Fibroblast of peridontal ligament (primary cell): Measurements from ENCODE around the gene TRIM73.
"Not testable (repeated sequence)": the region's sequence is repeated elsewhere in the genome, so short reads cannot be mapped to it uniquely, and the experiment has no call there.

Experiments used
- DNase-seq: peaks from one replicate; pipeline ENCODE4 v3.0.0-alpha.2; 2010; ENCODE audit errors: extremely low read depth

TRIM73 gene

DNA sequence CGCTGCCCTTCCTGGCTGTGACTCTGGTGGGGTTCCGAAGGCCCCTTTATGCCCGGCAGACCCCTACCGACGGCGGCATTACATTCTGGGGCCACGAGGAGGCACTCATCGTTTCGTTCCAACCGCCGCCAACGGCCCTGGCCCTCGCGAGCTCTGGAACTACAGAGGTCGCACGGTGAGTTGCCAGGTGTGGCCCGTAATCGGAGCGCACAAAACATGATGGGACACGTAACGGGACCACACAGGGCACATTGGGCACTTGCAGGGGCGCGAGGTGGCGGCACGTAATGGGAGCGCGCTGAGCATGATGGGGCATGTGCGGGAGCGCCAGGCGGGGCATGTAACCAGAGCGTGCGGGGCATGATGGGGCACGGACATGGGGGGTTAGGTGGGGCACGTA, at the start of gene TRIM73:
Gene TRIM73, plus strand, starts transcription at position 301 of the 400 bp plus-strand sequence. CDS start 3,305 bp downstream, outside the sequence.
- DNase-seq, result not testable (repeated sequence)

DNA sequence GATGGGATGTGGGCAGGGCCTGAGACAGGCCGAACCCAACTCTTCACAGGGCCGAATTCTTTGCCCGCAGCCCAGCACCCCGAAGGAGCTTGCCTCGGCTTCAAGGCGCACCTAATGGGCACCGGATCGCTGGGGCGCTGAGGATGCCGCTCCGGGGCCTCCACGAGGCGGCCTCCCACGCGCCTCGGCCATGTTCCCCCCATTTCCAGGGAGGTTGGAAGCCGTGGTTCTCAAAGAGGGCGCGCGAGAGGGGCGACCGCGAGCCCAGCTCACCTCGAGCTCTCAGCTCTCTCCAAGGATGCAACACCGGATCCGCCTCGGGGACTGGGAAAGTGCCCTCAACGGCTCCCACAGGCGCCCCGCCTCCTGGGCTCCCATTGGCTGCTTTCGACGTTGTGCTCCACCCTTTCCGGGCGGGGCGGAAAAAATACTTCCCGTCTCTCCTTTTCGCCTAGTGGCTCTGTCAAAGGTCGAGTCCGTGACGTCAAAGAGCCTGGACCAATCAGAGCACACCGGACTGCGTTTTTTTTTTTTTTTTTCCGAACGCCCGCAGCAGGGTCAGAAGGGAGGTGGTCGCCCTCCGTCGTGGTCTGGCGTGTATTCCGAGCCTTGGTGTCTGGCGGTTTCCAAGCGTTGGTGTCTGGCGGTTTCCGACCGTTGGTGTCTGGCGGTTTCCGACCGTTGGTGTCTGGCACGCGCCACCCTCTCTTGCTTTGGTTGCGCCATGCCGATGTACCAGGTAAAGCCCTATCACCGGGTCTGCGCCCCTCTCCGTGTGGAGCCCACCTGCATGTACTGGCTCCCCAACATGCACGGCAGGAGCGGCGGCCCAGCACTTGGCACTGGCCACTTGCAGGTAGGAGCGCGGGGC, 36.5 kb upstream of the TRIM73 start:
- peak; percentile 36 for DNase-seq

DNA sequence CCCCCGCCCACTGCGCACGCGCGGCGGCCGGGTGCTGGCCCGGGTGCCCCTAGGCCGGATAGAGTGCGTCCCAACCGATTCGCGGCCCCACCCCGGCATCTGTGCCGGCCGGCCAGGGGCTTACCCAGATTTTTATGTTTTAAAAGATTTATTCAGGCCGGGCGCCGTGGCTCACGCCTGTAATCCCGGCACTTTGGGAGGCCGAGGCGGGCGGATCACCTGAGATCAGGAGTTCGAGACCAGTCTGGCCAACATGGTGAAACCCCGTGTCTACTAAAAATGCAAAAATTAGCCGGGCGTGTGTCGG, 35.9 kb upstream of the TRIM73 start:
- DNase-seq, result not testable (repeated sequence)

DNA sequence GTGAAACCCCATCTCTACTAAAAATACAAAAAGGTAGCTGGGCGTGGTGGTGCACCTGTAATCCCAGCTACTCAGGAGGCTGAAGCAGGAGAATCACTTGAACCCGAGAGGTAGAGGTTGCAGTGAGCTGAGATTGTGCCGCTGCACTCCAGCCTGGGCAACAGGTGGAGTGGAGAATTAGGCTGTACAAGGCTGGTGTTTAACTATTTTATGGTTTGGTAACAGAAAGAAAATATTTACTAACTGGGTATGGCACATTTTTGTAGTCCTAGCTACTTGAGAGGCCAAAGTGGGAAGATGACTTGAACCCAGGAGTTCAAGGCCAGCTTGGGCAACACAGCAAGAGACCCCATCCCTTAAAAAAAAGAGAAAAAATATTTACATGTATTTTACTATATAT, 31.4 kb upstream of the TRIM73 start:
- not testable (repeated sequence) for DNase-seq

DNA sequence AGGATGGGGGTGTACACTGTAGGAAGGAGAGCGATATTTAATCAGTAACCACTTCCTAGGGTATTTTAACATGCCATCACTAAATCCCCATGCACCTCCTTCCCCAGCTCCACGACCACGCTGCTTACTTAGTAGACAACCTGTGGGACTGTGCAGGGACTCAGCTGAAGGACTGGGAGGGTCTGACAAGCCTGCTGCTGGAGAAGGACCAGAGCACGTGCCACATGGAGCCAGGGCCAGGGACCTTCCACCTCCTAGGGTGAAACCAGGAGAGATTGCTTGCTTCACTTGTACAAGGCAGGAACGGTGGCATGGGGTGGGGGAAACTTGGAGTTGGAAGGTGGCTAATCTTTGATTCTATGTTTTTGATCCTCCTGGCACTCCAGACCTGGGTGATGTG, 28.8 kb upstream of the TRIM73 start:
- DNase-seq, result not testable (repeated sequence)

DNA sequence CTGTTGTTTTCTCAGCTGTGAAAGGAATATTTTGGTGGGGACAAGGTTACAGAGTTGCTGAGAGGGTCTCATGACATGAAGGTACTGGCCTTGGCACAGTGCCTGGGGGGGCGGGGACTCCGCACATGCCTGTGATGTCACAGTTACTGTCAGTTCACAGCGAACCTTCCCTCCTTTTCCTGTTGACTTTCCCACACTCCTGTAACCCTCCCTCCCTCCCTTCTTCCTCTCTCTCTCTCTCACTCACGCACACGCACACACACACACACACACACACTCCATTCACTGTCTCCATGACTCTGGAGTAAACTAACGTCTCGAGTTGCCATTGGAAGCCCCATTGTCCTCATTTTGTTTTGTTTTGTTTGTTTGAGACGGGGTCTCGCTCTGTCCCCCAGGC, 28.1 kb upstream of the TRIM73 start:
- not testable (repeated sequence) for DNase-seq

DNA sequence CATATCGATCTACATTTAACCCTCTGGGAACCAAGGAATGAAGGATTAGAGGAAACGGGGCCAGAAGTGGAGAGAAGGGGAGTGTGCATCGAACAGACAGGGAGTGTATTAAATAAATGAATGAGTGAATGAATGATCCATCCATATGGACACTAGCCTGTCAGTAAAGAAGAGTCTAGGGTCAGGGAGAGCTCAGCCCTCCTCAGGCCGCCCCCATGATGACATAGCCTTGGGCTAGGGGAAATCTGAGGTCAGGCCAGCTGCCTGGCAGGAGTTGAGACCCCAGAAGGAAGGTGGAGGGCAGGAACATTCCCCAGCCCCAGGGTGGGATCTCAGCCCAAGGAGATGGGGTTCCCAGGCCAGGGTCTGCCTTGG, 21.3 kb upstream of the TRIM73 start:
- DNase-seq, result not testable (repeated sequence)

DNA sequence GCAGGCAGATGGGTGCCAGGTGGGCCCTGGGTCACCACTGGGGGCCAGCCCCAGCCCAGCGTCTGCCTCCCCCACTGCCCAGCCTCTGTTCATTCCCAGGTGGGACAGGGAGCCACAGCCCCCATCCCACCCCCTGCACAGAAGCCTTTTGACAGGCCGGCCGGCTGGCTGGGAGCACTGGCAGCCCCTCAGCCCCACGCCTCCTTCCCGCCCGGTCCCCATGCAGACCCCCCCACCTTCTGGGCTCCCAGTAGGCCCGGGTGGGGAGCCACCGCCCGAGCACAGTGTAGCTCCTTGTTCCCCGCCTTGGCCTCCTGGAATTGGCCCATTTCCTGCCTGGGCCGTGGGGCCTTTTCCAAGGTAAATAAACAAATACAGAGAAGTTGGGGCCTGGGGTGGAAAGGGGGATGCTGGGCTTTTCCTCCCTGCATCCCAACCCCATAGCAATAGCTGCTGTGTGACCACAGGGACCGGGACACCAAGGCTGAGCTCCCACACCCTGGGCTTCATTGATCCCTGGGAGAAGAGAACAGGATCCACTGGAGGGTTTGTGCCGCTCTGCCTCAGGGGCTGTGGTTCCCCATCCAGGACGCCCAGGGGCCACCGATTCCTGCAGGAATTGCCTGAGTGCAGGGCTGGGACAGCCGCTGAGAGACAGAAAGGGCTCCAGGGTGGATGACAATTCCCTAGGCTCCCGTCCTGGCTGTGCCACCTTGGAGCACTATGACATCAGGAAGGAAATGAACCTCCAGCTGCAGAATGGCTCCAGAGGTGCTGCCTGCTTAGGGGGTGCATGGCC, 20.7 kb upstream of the TRIM73 start:
- DNase-seq, result not testable (repeated sequence)

DNA sequence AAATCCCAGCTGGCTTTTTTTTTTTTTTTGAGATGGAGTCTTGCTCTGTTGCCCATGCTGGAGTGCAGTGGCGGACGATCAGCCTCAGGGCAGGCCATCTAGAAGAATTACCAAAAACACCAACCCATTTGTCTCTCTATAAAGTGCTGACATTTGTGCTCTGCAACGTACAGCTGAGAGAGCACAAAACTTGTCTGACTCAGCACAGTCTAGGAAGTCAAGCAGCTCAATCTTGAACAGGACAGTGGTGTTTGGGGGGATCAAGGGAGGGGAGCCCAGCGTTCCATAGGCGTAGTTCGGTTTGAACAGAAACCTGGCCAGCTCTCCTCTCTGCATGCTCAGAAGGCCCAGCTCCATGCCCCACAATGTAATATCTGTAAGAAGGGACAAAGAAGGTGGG, 2.2 kb upstream of the TRIM73 start:
- not testable (repeated sequence) for DNase-seq

DNA sequence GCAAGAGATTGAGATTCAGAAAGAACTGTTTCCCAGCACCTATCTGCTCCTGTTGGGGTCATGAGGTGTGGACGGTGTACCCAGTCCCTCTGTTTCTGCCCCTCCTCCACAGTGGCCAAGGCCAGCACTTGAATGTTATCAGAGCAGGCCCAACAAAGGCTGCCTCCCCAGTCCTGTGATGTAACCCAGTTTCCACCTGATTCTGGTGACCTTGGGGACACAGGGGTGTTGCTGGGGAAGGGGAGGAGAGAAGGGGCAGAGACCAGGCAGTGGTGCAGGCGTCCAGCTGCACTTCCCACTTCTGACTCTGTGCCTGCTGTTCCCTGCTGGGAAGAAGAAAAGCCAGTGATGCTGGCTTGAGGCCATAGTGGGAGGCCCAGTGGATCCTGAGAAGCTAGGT, 2.4 kb downstream of the TRIM73 start:
- DNase-seq, result not testable (repeated sequence)

DNA sequence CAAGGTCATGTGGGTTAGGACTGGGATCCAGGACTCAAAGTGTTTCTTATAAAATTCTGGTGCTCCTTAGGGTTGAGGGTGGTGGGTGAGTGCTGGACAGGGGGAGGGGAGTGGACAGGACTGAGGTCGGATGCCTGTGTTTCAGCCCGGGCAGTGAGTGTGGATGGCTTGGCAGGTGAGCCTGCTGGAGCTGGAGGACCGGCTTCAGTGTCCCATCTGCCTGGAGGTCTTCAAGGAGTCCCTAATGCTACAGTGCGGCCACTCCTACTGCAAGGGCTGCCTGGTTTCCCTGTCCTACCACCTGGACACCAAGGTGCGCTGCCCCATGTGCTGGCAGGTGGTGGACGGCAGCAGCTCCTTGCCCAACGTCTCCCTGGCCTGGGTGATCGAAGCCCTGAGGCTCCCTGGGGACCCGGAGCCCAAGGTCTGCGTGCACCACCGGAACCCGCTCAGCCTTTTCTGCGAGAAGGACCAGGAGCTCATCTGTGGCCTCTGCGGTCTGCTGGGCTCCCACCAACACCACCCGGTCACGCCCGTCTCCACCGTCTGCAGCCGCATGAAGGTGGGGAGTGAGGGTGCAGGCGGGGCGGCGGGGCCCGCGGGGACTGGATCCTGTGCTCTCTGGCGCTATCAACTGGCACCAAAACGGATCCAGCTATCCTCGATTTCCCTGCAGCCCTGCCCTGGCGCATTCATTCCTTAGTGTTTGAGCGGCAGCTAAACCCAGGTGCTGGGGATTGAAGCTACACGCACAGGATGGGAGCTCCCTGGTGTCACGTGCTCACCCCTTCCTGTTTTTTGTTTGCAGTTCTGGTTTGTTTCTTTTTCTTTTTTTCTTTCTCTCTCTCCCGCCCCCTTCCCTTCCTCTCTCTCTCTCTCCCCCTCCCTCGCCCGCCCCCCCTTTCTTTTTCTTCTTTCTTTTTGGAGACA, 3.6 kb downstream of the TRIM73 start:
- DNase-seq, result not testable (repeated sequence)

GRCh38 chr7:75400575-75400974, 5.1 kb downstream of the TRIM73 start:
- DNase-seq, result not testable (repeated sequence)

- not testable (repeated sequence) for DNase-seq
Observed at GRCh38 chr7:75403455-75404443, 8.3 kb downstream of the TRIM73 start.

DNA sequence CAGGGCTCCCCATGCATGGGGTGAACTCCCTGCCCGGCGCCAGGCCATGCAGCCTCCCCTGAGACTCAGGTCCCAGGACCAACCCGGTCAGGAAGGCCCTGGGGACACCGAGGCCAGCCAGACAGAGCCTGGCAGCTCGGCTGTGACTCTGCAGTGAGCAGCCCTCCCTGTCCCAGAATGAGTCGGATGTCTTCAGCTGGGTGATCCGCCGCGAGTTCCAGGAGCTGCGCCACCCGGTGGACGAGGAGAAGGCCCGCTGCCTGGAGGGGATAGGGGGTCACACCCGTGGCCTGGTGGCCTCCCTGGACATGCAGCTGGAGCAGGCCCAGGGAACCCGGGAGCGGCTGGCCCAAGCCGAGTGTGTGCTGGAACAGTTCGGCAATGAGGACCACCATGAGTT, 9.2 kb downstream of the TRIM73 start:
- DNase-seq, result not testable (repeated sequence)

DNA sequence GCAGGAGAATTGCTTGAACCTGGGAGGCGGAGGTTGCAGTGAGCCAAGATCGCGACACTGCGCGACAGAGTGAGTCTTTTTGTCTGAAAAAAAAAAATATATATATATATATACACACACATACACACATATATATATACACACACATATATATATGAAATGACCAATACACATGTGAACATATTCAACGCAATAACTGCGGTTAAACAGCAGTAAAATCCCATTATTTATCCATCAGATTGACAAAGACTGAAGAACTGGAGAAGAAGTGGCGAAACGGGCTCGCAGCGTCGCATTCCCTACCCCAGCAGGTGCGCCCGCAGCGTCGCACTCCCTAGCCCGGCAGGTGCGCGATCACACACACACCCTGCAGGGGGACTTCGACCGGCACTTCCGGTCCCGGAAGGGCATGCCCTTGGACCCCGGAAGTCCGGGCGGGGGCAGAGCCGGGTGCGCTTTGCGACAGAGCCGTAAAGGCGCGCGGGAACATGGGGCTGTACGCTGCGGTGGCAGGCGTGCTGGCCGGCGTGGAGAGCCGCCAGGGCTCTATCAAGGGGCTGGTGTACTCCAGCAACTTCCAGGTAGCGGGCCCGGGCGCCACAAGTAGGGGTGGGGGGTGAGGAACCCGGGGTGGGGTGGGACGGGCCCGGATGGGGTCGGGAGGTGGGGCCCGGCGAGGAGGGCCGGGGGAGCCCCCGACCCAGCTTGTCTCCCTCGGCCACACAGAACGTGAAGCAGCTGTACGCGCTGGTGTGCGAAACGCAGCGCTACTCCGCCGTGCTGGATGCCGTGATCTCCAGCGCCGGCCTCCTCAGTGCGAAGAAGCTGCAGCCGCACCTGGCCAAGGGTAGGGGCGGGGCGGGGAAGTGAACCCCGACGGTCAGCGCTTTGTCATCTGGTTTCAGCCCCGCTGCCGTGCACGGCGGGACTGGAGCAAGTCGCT, 14.7 kb downstream of the TRIM73 start:
- DNase-seq, result not testable (repeated sequence)

DNA sequence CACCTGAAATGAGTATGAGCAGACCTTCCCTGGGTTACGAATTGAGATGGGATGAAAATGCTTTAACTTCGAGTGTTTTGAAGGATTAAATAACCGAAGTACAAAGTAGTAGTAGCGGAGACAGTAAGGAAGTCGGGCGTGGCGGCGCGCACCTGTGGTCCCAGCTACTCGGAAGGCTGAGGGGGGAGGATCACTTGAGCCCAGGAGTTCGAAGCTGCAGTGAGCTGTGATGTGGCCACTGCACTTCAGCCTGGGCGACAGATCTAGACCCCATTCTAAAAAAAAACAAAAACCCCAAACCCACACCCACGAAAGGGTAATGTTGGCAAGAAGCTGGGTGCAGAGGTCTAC, 15.4 kb downstream of the TRIM73 start:
- not testable (repeated sequence) for DNase-seq

- not testable (repeated sequence) for DNase-seq
Observed at GRCh38 chr7:75414204-75414603, 18.8 kb downstream of the TRIM73 start.

DNA sequence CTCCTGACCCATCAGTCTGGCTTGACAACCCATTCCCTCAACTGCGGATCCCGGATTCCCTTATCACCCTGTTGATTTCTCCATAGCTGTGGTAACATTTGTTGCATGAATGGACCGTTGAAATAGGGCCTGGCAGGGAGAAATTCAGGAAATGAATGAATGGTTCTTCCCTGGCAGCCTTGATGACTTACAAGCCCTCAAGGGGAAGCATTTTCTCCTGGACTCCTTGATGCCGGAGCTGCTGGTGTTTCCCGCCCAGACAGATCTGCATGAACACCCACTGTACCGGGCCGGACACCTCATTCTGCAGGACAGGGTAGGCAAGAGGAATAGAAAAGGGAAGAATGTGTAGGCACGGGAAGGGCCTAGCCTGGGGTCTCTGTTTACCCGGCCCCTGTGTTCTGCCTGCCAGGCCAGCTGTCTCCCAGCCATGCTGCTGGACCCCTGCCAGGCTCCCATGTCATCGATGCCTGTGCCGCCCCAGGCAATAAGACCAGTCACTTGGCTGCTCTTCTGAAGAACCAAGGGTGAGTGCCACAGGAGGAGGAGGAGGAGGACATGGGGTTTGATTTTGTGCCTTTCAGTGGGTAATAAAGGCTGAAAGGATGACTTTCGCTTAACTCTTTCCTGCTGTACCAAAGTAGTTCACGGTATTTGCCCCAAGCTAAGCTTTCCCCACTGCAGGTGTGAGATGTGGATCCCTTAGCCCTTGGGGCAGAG, 19.4 kb downstream of the TRIM73 start:
- peak; percentile 2 for DNase-seq

DNA sequence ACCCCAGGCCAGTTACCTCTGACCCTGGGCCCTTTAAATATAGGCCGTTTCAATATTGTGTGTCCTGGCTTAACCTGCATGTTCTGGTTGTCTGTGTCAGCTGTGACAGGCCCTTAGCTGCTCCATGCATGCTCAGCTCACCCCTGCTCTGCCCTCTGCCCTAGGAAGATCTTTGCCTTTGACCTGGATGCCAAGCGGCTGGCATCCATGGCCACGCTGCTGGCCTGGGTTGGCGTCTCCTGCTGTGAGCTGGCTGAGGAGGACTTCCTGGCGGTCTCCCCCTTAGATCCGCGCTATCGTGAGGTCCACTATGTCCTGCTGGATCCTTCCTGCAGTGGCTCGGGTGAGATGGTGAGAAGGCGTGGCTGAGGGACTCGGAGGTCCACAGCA, 20.0 kb downstream of the TRIM73 start:
- DNase-seq, result not testable (repeated sequence)
